Measurements from ENCODE around the gene OGFR.
A peak's percentile ranks its signal among the peaks of the same experiment; 100 is the strongest.

Gene OGFR

GRCh38 chr20:62785393-62785792 lies 19.2 kb upstream of the OGFR start:
- no peak for DNase-seq

GRCh38 chr20:62786157-62786556 lies 18.5 kb upstream of the OGFR start:
- DNase-seq, result no peak

GRCh38 chr20:62787321-62787720 lies 17.3 kb upstream of the OGFR start:
- DNase-seq, result peak; percentile 53

- DNase-seq, result peak; percentile 28
Observed at GRCh38 chr20:62787866-62788265, 16.8 kb upstream of the OGFR start.

- no peak for DNase-seq
Observed at GRCh38 chr20:62788607-62789006, 16.0 kb upstream of the OGFR start.

GRCh38 chr20:62790075-62790474 lies 14.6 kb upstream of the OGFR start:
- no peak for DNase-seq

- DNase-seq, result peak; percentile 94
Observed at GRCh38 chr20:62791301-62792181, 13.1 kb upstream of the OGFR start.

- no peak for DNase-seq
Observed at GRCh38 chr20:62792182-62792939, 12.3 kb upstream of the OGFR start.

GRCh38 chr20:62792940-62793756 lies 11.5 kb upstream of the OGFR start:
- no peak for DNase-seq

- no peak for DNase-seq
Observed at GRCh38 chr20:62793757-62794006, 11.0 kb upstream of the OGFR start.

GRCh38 chr20:62794007-62794724 lies 10.5 kb upstream of the OGFR start:
- DNase-seq, result peak; percentile 98

- DNase-seq, result peak; percentile 62
Observed at GRCh38 chr20:62795023-62795761, 9.4 kb upstream of the OGFR start.

GRCh38 chr20:62796699-62797491 lies 7.7 kb upstream of the OGFR start:
- no peak for DNase-seq

- no peak for DNase-seq
Observed at GRCh38 chr20:62797671-62798532, 6.7 kb upstream of the OGFR start.

GRCh38 chr20:62799036-62799435 lies 5.6 kb upstream of the OGFR start:
- no peak for DNase-seq

- DNase-seq, result no peak
Observed at GRCh38 chr20:62799459-62799858, 5.2 kb upstream of the OGFR start.

- DNase-seq, result no peak
Observed at GRCh38 chr20:62799873-62800272, 4.8 kb upstream of the OGFR start.

GRCh38 chr20:62800314-62801259 lies 4.0 kb upstream of the OGFR start:
- no peak for DNase-seq
